Hypothalamus (tissue), 51 donors: ENCODE data around the gene CNGA4.

ENCODE experiments used
- DNase-seq, 51 donors: peaks; one replicate each; lab custom pipeline; 2025; lab: John Stamatoyannopoulos, UW

The CNGA4 gene, protein sequence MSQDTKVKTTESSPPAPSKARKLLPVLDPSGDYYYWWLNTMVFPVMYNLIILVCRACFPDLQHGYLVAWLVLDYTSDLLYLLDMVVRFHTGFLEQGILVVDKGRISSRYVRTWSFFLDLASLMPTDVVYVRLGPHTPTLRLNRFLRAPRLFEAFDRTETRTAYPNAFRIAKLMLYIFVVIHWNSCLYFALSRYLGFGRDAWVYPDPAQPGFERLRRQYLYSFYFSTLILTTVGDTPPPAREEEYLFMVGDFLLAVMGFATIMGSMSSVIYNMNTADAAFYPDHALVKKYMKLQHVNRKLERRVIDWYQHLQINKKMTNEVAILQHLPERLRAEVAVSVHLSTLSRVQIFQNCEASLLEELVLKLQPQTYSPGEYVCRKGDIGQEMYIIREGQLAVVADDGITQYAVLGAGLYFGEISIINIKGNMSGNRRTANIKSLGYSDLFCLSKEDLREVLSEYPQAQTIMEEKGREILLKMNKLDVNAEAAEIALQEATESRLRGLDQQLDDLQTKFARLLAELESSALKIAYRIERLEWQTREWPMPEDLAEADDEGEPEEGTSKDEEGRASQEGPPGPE

DNA sequence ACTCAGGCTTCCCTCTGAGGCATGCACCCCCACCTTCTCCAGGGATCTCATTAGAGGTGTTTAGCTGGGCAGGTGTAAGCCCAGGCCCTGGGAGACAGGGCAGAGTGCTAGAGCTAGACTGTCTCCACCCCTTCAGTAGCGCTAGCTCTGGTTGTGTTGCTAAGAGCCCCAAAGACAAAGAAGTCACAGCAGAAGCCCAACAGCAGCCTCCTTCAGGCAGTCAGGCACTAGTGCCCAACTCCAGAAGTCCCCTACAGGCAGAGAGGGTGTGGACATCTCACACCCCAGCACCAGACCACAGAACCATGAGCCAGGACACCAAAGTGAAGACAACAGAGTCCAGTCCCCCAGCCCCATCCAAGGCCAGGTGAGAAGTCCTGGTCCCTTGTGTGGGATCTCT is at the start of gene CNGA4:
Gene CNGA4, plus strand, starts transcription at position 188 of the 400 bp plus-strand sequence. Its CDS starts 118 bp downstream, at position 306.
- DNase-seq, result no peak

DNA sequence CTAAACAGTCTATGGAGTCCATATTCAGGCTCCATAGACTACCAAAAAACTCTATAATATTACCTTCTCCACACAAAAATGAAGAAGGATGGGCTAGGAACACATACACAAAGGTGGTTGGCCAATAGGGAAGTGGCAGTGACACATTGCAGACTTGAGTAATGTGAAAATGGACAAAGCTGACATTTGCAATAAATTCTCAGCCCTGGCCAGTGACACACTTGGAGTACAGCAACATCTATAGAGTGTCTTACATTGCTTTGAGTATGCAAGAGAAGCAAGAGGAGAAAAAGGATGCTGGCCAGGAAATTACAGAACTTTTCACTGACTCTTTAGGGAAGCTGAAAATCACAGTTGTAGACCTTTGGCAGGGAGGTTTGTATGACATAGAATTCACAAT is 47.1 kb upstream of the CNGA4 start:
- no peak for DNase-seq

DNA sequence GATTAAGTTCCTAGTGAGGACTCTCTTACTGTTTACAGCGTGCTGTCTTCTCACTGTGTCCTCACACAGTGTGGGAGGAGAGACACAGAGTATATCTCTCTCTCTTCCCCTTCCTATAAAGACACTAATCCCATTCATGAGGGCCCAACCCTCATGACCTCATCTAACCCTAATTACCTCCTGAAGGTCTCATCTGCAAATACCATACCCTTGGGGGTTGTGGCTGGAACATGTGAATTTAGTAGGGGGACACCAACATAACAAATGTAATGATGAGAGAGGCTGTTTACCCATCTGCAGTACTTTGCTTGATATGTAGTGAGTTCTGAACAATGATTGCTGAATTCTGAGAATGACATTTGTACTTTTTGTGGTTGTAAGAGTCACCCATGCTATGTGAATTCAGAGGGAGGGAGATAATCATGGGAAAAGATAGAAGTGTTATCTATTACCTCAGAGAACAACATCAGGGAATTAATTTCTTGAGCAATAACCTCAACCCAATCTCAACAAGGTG is 44.8 kb upstream of the CNGA4 start:
- DNase-seq, result no peak

DNA sequence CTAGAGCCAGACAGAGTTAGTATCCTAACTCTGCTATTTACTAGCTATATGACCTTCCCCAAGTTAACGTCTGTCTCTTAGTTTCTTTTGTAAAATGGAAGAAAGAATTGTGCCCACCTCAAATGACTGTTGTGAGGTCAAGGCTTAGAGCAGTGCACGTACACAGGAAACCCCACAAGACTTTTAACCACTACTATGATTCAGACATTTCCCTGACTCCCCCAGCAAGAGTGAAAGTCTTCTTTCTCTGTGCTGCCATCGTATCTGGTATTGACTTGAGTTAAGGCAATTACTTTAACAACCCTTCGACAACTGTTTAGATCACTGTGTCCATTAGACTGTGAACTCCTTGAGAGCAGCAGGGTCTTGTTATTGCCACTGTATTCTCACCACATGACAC is 42.5 kb upstream of the CNGA4 start:
- no peak for DNase-seq

DNA sequence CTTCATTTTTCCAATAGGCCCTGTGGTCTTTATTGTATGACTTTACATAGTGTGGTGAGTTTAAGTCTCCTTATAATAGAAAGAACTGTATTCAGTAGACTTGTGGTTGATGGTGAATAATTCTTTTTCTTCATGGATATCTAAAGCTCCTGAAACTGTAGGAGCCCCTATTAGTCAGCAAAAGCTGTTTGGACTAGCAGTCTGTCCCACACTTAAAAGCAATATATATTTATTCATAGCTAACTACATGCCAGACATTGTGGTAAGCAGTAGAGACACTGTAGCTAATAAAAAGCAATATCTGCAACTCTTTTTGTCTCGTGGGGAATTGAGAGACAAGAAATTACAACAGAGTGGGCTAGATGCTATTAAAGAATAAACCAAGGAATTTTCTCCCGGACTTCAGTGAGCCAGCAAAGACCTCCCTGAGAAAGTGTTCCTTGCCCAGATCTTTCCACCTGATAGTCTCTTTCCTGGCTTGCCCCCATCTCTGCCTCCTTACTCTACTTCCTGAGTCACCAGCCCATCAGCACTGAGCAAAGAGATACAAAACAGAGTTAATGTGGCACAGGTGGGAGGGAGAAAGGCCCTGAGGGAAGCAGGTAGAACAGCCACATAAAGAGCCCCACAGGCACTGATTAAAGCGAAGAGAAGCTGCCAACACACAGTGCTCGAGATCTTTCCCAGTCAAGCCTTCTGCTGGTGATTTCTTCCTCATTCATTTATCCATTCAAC is 41.3 kb upstream of the CNGA4 start:
- peak in 2 of 51 donors; percentile 8 to 16 for DNase-seq

DNA sequence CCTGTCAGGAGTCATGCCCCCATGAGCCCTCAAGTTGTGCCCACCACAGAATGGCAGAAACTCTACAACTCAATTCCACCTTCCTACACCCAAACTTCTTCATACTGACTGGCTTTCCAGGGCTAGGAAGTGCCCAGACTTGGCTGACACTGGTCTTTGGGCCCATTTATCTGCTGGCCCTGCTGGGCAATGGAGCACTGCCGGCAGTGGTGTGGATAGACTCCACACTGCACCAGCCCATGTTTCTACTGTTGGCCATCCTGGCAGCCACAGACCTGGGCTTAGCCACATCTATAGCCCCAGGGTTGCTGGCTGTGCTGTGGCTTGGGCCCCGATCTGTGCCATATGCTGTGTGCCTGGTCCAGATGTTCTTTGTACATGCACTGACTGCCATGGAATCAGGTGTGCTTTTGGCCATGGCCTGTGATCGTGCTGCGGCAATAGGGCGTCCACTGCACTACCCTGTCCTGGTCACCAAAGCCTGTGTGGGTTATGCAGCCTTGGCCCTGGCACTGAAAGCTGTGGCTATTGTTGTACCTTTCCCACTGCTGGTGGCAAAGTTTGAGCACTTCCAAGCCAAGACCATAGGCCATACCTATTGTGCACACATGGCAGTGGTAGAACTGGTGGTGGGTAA is 39.6 kb upstream of the CNGA4 start, which contains the start of gene OR52W1:
Gene OR52W1, plus strand, starts transcription at position 51 of the 637 bp plus-strand sequence. Its CDS starts 0 bp downstream, at position 51.
- DNase-seq, result no peak

DNA sequence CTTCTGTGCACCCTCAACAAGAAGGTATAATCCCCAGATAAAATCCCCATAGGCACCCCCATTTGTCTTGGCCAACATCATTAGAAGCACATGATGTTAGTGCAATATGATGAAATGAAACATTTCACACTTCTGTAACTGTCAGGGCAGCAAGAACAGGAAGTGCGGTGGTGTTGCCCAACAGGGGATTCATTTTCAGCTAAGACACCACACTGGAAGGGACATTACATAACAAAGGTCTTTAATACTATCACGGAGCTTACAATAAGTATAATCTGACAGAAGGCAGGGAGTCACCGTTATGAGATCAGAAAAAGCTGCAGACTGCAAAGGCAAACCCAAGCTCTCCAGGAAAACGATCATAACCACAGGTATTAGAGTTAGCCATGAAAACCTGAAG is 37.9 kb upstream of the CNGA4 start:
- DNase-seq, result peak in 4 of 51 donors; percentile 1 to 14 (median 4)

DNA sequence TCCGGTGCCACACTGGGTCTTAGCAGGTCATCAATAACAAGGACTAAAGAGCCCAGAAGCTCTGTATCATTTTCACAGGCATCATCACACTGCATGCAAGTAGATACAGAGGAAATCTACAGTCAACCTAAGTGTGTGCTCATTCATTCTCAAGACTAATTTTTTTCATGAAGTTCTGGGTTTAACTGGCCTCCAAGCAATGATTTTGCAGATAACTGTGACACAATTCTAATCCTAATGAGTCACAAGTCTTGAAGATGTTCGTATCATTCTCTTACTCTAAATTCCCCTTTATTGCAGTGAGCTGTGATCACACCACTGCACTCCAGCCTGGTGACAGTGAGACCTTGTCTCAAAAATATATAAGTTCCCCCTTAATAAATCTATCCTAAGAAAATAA is 37.4 kb upstream of the CNGA4 start:
- DNase-seq, result no peak

DNA sequence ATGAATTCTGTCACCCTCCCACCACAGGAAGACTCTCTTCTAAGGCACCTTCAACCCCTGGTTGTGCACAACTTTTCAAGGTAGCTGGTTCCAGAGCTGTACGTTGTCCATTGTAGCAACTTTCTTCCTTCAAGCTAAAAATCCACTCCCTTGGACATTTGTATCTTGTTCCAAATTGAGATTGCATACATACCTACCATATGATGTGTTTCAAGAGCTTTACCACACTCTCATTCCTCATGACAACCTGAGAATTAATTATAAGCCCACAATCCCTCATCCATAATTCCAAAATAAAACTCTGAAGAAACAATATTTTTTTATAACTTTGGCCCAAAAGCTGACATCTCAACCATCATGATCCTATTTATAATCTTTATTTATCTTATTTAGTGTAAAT is 36.8 kb upstream of the CNGA4 start:
- DNase-seq, result no peak

DNA sequence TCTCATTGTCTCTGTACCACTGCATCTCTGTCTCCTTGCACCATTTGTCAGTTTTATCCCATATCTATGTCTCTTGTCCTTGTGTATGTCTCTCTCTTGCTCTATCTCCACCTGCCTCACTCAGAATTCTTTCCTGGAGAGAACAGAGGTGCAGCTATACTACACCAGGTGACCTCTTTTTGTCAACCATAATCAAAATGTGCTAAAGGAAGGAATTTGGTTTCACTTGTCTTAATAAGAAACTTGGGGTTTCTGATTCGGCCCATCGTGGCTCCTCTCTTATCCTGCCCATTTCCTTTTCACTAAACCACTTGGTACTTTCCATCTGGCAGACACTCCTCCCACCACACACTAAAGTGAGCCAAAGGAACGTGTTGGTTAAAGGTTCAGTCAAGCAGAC is 35.6 kb upstream of the CNGA4 start:
- no peak for DNase-seq

DNA sequence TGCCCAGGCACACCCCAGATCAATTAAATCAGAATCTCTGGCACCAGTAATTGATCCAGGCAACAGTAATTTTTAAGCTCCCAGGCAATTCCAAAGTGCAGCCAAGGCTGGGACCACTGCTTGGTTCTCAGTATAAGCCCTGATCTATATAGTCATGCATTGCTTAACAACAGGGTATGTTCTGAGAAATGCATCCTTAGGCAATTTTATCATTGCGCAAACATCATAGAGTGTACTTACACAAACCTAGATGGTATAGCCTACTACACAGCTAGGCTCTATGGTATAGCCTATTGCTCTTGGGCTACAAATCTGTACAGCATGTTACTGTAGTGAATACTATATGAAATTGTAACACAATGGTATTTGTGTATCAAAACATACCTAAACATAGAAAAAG is 34.2 kb upstream of the CNGA4 start:
- peak in 1 of 51 donors; percentile 61 for DNase-seq

DNA sequence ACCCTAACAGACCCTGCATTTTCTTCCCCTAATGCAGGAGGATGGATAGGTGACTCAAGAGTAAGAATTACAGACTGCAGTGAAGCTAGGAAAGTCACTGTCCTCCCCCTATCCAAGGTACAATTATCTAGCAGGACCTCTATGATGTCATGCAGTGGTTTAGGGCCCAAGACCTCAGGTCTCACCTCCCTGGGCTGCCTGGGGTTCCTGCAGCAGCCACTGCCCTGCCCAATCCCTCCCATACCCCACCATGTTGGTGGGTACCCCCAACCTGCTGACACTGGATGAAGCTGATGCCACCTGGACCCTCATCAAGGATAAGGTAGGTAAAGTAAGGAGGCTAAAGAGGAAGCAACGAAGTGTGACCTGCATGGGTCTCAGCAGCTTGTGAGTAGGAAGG is 33.5 kb upstream of the CNGA4 start, which contains the start of gene C11orf42:
Gene C11orf42, plus strand, starts transcription at position 192 of the 400 bp plus-strand sequence. Its CDS starts 59 bp downstream, at position 251.
- no peak for DNase-seq

DNA sequence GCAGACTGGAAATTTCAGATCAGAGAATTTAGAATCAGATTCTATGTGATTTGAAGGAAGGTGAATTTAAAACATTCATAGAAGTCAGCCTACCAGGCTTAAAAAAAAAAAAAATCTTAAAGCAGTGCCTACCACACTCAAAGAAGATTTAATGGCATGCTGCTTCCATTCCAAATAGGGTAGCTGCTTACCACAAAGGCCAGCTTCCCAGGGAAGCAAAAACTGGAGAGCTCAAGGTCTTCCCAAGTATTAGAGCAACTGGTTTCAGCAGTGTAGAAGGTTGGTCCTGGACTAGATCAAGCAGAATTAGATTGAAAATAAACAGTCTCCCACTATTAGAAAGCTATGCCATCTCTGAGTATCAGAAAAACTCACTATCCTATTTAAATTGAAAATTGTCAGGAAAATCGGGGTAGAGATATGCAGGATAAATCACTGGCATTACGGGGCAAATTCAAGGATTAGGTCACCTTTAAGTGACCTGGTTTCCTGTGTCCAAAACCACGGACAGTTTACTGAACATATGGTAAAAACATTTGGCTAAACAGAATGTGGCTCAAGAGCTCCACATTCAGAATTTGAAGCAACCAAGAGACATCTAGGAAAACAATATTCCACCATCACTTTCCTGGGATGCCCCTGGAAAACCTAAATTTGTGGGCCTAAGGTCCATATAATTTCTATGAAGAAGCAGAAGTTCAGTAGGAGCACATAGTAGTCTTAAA is 32.3 kb upstream of the CNGA4 start:
- no peak for DNase-seq

DNA sequence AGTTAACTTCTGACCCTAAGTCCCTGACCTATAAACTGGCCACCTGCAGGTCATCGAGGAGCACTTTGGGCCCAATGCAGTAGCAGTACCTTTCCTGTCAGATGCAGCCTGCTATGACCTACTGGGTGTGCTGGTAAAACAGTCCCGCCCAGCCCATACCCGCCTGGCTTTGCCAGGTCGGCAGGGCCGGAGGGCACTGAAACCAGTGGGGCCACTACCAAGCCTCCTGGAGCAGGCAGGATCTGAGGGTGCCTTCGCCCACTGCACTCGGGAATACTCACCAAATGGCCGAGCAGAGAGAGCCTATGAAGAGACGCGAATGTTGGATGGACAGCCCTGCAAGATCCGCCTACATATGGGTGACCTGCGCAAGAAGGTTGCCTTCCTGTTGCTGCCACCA is 29.1 kb upstream of the CNGA4 start:
- DNase-seq, result no peak

DNA sequence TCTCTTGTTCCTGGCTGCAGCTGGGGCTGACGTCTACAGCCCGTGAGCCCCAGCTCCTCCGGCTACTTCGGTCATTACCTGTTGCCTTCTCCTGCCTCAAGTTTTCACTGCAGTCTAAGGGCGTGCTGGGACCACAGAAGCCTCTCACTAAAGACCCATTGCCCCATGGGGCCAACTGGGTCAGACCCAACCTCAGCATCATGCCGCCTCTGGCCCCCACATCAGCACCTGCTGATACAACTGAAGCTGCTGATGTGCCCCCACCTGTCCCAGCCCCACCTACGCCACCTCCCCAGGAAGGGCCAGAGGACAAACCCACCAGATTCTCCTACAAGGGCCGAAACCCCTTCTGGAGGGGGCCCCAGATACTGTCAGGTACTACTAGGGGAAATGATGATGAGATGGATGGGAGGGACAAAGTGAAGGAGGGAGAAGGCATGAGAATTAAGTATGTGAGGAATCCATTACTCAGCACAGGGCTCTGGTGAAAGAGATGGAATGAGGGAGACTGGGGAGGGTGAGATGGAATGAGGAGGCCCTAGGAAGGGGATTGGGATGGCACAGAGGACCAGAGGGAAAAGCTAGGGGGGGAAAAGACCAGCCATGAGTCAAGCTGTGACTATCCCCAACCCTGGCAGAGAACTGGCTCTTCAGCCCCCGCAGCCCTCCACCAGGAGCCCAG is 28.5 kb upstream of the CNGA4 start:
- DNase-seq, result no peak

DNA sequence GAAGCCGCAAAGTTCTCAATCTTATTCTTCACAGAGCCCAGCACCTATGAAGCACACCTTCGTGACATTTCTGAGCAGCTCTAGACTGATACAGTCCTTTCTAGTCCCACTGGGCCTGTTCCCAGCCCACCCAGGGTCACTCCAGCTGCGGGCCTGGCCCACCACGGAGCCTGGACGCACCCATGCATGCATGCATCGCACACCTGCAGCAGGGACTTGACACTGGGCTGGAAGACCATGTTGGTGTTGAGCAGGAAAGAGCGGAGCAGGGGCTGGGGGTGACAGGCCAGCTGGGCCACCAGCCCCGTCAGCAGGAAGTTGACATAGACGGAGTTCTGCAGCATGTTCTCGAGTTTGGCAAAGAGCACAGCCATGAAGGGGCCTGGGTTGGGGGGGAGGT is 24.4 kb upstream of the CNGA4 start:
- DNase-seq, result no peak

DNA sequence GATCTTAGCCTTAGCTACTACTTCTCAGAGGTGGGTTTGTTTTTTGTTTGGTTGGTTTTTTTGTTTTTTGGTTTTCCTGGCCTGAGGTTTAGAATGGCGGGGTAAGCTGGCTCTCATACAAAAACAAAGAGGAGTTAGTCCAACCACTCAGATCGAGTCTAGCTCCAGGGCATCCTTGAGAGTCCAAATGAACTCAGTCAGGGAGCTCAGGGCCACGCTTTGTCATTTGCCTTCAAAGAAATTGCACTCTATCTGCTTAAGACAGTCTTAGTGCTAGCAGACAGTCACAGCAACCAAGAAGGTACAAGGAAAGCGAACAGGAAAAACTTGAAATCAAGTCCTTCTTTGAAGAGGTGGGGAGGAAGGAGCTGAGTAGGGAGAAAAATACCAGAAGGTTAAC is 22.4 kb upstream of the CNGA4 start:
- DNase-seq, result no peak

DNA sequence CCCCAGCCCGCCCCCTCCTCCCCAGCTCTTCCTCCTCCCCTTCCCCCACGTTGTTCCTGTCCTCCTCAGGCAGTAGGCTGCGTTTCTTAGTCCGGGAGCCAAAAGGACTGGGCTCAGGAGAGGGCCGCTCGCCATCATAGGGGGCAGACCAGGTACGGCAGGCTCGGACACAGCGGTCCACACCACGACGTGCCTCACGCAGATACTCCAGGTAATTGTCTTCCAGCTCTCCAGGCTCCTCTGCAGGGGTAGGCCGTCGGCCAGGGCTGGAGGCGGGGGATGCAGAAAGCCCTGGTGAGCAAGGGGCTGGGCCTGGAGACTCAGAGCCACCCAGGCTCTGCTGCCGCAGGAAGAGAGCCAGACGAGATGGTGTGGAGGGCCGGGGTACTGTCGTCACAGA is 21.2 kb upstream of the CNGA4 start:
- no peak for DNase-seq

DNA sequence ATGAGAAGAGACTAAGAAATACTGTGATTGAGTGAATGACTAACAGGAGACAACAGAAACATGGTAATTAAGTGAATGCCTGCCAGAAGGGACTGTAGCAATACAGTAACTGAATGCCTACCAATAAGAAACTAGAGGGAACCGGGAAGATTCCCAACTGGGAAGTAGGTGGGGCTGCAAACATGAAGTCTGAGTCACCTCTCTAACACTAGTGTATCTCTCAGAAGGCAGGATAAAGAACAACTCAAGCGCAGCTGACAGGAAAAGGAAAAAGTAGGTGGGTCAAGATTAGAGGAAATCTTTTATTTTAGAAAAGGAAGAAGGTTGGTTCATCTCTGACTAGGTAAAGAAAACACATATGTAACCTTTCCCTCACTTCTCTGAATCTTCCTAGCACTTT is 19.5 kb upstream of the CNGA4 start:
- peak in 1 of 51 donors; percentile 8 for DNase-seq
